SK-N-MC (cell line): ENCODE measurements around the gene OR4Q2.

Experiments
- DNase-seq: peaks from one replicate; pipeline ENCODE4 v3.0.0-alpha.2; 2011; ENCODE audit warnings: low read depth, low spot score
- H3K27ac ChIP-seq: fragments of 200-600 bp; sonication (generic); 2 replicates; pipeline ENCODE4 v1.5.1; 2016; ENCODE audit warnings: mixed run types
- H3K36me3 ChIP-seq: fragments of 200-600 bp; sonication (generic); 2 replicates; pipeline ENCODE4 v1.6.1; 2017; ENCODE audit warnings: antibody characterized with exemption, low read length, mixed read lengths; ENCODE audit not compliant: insufficient read depth
- H3K4me3 ChIP-seq: fragments of 200-600 bp; sonication (generic); 2 replicates; pipeline ENCODE4 v1.5.1; 2016
- H3K9ac ChIP-seq: fragments of 200-600 bp; sonication (generic); 2 replicates; pipeline ENCODE4 v1.8.0; 2017; ENCODE audit warnings: mixed run types, mixed read lengths; ENCODE audit not compliant: insufficient read length
- H3K9me3 ChIP-seq: fragments of 200-600 bp; sonication (generic); 2 replicates; pipeline ENCODE4 v1.6.1; 2017; ENCODE audit warnings: low read depth, mild to moderate bottlenecking, antibody characterized with exemption, low read length, moderate library complexity, mixed read lengths
- EZH2 ChIP-seq: fragments of 200-600 bp; sonication (generic); IDR thresholded peaks from one replicate; pipeline ENCODE4 v1.6.1; 2017; ENCODE audit warnings: antibody characterized with exemption
- FOXP2 ChIP-seq: optimal IDR thresholded peaks from 2 replicates; pipeline ENCODE3; 2011; ENCODE audit warnings: mild to moderate bottlenecking, moderate library complexity; ENCODE audit not compliant: insufficient read depth; ENCODE audit errors: extremely low read length, control extremely low read depth
- POLR2AphosphoS5 ChIP-seq: IDR thresholded peaks from 2 replicates; pipeline ENCODE4 v1.6.1; 2012; ENCODE audit warnings: mild to moderate bottlenecking, low read depth, low read length, borderline replicate concordance

Gene OR4Q2

DNA sequence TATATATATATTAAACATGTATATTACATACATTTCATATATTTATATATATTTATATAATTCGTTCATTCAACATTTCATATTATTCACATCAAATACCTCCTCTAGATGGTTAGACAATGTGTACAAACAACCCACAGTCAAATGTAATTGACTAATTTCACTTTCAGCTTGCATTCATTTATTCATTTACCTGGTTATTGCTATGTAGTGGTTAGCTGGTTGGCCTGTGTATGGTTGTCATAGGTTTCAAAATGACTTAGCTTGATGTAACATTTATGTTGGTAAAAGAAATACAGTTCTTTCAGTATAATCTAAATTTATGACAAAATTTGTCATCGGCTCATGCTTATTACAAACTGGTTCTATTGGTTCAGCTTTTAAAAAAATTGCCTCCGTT is 33.5 kb downstream of the OR4Q2 start:
- Histone ChIP-seq H3K4me3 (no peak overlapping the region), H3K36me3 (no peaks in the 10 kb centered on the region), H3K27ac (no peak overlapping the region), H3K9ac (no peak overlapping the region), H3K9me3 (no peaks in the 10 kb centered on the region)
- TF ChIP-seq EZH2 (no peak), FOXP2 (no peak), POLR2AphosphoS5 (no peak)
- no peak for DNase-seq

DNA sequence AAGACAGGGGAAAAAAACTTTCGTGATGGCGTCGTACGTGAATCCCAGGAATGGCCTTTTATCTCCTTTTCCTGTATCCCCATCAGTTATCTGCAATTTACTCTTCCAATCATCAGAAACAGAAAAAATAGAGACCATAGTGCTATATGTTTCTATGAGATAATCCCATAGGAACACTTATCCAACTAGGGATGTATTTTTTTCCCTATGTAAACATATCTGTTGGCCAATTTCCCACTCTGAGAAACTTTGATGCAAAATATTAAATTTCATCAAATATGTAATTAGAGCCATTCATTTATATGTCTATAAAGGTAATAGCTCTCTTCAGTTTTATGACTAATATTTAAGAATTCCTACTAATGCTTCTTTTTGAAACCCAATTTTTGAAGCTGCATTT is 34.0 kb downstream of the OR4Q2 start, which contains the start of gene OR4K13:
TSS of gene OR4K13 (minus strand) at position 101 of the 400 bp plus-strand sequence. CDS start 1,280 bp downstream, outside the sequence.
- Histone ChIP-seq H3K9ac (no peak within 1 kb of the TSS), H3K9me3 (no peaks in the 10 kb centered on the region), H3K36me3 (no peaks in the 10 kb centered on the region), H3K4me3 (no peak within 1 kb of the TSS), H3K27ac (no peak within 1 kb of the TSS)
- no peak for TF ChIP-seq EZH2
- TF ChIP-seq FOXP2 = no peak
- TF ChIP-seq POLR2AphosphoS5 = no peak
- DNase-seq = no peak

DNA sequence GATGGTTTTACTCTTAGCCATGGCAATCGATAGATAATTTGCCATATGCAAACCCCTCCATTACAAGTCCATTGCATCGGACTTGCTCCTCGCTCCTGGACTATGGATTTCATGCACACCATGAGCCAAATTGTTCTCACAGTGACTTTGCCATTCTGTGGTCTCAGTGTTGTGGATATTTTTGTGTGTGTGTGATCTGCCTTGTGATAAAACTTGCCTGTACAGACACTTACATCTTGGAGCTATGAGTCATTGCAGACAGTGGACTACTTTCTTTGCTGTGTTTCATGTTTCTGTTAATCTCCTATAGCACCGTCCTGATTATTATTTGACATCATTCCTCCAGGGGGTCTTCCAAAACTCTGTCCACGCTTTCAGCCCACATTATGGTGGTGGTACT is 42.3 kb downstream of the OR4Q2 start:
- TF ChIP-seq EZH2 (no peak), FOXP2 (no peak), POLR2AphosphoS5 (no peak)
- Histone ChIP-seq H3K36me3 (no peaks in the 10 kb centered on the region), H3K4me3 (no peak overlapping the region), H3K9me3 (no peaks in the 10 kb centered on the region), H3K9ac (no peak overlapping the region), H3K27ac (no peak overlapping the region)
- no peak for DNase-seq

DNA sequence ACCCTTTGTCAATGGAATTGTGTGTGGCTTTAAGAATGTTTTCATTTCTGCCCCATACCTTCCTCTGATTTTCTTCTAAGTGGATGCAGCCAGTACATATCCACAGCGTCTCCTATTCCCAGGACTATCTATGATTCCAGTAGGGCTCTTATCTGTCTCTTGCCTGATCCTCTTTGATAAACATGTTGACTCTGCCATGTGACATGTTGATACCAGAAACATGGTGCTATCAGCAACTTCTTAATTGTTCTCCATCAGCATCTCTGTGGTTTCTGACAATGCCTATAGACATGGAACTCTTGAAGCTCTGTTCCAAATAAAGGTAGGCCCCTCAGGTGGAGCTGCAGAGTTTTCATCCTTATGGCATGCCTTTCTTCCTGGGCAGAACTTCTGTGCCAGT is 46.2 kb downstream of the OR4Q2 start:
- Histone ChIP-seq H3K4me3 (no peak overlapping the region), H3K27ac (no peak overlapping the region), H3K9ac (no peak overlapping the region), H3K36me3 (no peaks in the 10 kb centered on the region), H3K9me3 (no peaks in the 10 kb centered on the region)
- DNase-seq = no peak
- TF ChIP-seq EZH2 (no peak), POLR2AphosphoS5 (no peak), FOXP2 (no peak)
